Retinal pigment epithelial cell (primary cell): ENCODE data around the gene NKD2.
"Not testable (repeated sequence)": the region's sequence is repeated elsewhere in the genome, so short reads cannot be mapped to it uniquely, and the experiment has no call there.

Source experiments
- DNase-seq: peaks from one replicate; pipeline ENCODE4 v3.0.0-alpha.2; 2010; ENCODE audit warnings: low read depth
- H3K4me3 ChIP-seq: 2 replicates; pipeline ENCODE4 v1.5.1; 2011; ENCODE audit warnings: mild to moderate bottlenecking, low read length, control low read depth, moderate library complexity
- TF ChIP-seq, protein P1 (sequence below): conservative IDR thresholded peaks from 2 replicates; pipeline ENCODE4 v1.5.1; 2011; ENCODE audit warnings: low read depth, low read length, control low read depth, inconsistent platforms

Gene NKD2

DNA sequence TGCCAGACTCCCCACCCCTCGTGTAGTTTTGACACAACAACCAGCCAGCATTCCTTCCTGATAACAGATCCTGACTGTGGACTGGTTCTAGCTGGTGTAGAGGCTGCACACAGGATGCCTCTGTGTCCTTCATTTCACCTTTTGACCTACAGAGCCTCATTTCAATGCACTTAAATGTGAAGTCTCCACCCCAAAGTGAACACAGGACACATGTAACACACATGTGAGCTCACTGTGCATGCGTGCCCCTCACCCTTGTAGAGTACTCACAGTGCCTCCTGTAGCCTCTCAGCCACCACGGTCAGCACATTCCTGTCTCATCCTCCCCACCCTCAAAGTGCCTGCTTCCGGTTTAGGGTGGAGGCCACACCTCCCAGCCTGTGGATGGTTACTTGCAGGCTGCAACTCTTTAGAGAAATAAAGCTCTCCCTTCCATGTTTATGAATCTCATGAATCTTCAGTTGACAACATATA lies 11.6 kb upstream of the NKD2 start:
- no peak for DNase-seq
- TF ChIP-seq, protein P1, sequence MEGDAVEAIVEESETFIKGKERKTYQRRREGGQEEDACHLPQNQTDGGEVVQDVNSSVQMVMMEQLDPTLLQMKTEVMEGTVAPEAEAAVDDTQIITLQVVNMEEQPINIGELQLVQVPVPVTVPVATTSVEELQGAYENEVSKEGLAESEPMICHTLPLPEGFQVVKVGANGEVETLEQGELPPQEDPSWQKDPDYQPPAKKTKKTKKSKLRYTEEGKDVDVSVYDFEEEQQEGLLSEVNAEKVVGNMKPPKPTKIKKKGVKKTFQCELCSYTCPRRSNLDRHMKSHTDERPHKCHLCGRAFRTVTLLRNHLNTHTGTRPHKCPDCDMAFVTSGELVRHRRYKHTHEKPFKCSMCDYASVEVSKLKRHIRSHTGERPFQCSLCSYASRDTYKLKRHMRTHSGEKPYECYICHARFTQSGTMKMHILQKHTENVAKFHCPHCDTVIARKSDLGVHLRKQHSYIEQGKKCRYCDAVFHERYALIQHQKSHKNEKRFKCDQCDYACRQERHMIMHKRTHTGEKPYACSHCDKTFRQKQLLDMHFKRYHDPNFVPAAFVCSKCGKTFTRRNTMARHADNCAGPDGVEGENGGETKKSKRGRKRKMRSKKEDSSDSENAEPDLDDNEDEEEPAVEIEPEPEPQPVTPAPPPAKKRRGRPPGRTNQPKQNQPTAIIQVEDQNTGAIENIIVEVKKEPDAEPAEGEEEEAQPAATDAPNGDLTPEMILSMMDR: no peak
- no peak overlapping the region for H3K4me3 ChIP-seq

DNA sequence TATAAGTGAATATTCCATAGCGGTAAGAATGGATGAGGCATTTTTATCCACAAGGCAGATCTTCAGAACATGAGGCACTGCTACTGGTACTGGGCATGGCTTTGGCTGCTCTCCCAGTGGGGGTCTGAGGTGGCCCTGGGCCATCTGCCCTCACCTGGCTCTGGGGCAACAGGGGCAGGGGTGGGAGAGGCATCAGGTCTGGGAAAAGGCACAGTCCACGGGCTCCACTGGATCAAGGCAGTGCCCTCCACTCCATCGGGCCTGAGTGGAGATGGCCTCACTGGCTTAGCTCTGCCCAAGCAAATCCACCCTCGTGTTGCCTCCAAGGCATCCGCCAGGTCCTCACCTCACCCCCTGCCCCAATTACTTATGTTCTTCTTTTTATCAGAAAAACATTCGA lies 10.9 kb upstream of the NKD2 start:
- DNase-seq: no peak
- no peak overlapping the region for H3K4me3 ChIP-seq
- TF ChIP-seq, protein P1: no peak

DNA sequence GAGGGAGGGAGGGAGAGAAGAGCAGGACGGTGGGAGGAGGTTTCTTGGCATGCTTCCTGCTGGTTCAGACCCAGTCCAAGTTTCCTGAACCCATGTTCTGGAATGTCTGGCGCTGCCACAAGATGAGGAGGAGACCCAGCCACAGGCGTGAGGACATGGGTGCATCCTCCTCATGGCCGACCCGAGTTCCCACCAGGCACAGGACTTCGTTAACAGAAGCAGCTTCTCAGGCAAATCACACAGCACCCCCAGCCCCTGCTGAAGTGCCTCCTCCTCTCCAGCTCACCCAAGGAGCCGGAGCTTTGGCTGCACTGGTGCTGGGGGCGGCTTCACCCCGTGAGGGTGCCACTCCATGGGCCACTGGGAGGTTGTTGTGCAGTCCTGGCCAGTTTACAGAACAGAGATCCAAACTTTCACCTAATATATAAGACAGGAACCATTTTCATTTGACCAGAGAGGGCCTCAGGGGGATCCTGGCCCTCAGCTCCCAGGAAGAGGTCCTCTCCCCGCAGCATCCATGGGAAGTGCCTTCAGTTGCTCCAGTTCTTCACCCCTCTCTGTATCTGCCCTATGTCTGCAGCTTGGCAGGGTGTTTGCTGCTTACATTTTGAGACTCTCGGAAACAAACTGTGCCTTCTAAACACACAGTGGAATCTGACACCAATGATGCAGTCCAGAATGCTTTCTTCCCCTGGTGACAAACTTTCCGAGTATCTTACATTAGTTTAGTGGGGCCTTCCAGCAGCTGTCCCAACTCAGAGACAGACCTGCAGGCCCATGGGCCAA lies 10.2 kb upstream of the NKD2 start:
- no peak for DNase-seq
- H3K4me3 ChIP-seq: no peak overlapping the region
- TF ChIP-seq, protein P1: no peak

DNA sequence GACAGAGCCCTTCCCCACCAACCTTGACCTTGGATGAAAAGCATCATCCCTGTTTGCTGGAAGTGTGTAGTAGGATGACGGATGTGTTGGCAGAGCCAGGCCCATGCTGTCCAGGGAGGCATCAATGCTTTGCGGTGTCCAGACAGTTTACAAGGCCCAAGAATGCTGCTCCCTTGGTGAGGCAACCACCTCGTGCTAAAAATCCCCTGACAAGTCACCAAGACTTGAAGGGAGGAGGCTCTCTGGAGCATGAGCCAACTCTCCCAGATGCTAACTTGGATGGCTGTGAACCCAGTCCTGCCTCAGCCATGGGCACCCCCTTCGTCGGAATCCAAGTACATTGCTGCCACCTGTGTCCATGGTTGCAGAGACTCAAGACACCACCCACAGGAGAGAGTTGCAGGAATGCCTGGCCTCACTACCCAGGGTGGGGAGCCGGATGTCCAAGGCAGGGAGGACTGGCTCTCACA lies 9.5 kb upstream of the NKD2 start:
- no peak for DNase-seq

DNA sequence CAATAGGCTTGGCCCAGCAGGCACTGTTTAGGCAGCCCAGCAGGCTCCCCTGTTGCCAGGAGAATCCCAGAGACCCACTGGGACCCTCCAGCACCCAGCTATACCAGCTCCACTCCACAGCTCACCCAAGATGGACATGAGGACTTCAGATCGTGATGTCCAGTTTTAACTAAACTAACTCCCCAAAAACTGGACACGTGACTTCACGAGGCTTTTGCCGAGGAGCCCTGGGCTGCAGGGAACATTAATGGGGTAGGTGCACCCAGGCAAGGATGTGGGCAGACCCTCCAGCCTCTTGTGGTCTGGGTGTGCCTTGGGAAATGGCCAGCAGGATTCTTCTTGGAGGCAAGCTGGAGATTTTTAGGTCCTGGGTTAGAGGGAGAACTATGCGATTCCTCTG lies 8.9 kb upstream of the NKD2 start:
- TF ChIP-seq, protein P1: no peak
- no peak for DNase-seq
- no peak overlapping the region for H3K4me3 ChIP-seq

More for the DNA sequence above, 9.5 kb upstream of the NKD2 start:
- H3K4me3 ChIP-seq: no peak overlapping the region
- TF ChIP-seq, protein P1: no peak

DNA sequence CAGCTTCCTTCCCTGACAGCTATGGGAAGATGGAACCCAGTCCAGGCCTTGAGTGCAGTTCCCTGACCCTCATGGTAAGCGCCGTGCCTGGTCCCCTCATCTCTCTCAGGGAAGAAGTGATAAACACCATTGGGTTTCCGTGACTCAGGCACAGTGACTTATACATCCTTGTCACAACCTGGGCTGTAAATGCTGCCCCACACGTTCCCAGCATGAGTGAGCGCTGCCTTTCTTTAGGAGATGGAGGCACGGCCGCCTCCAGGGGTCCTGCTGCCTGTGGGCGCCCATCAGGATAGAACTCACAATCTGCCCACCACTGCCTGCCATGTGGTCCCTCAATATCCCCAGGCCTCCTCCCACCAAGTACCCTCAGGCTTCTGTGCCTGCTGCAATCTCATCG lies 8.3 kb upstream of the NKD2 start:
- TF ChIP-seq, protein P1: no peak
- no peak for DNase-seq
- H3K4me3 ChIP-seq: no peak overlapping the region

DNA sequence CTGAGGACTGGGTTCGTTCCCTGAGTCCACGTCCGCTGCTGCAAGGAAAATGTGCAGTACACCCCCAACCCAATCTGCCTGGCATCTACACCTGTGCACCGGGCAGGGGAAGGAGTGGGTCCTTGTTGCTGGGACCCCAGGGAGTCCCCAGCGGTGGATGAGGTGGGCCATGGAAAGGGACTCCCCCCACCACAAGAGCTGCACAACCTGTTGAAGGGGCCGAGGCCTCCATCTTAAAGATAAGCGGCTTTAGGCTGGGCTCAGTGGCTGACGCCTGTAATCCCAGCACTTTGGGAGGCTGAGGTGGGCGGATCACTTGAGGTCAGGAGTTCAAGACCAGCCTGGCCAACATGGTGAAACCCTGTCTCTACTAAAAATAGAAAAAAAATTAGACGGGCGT lies 7.8 kb upstream of the NKD2 start:
- DNase-seq, H3K4me3 ChIP-seq: not testable (repeated sequence)
